ENCODE measurements around the gene PLCXD1. TPM values are rescaled to one million over a fixed set of nuclear protein-coding genes. Genes with fewer than 3 reads are reported as not detected.
"Not testable (repeated sequence)": the region's sequence is repeated elsewhere in the genome, so short reads cannot be mapped to it uniquely, and the experiment has no call there.

Gene PLCXD1
- total RNA-seq, 4 donors from 2014 or later, result 5.7 to 18.8 (median 9.2) TPM

DNA sequence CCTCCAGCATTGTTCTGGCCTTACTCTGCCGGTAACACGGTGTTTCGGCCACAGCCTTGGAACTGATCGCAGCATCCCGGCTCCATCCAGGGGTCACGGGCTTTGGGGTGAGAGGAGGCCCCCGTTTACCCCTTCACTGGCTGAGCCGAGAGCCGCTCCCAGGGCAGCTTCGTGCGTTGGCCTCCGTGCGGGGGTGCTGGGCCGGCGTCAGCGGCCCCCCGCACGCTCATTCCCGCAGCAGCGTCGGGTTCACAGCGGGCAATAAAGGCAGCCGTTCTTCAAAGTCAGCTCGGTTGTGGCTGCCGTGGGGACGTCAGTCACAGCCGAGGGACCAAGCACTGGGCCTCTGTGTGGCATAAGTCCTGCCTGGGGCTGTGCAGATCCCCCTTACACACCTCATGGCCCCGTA is 25.3 kb upstream of the PLCXD1 start:
- no peaks in the 10 kb centered on the region for H3K4me1 ChIP-seq
- WGBS, 2 donors, result 66 to 80% methylated on average over 16 to 28 of the region's 28 CpGs
- TF ChIP-seq, protein P1, sequence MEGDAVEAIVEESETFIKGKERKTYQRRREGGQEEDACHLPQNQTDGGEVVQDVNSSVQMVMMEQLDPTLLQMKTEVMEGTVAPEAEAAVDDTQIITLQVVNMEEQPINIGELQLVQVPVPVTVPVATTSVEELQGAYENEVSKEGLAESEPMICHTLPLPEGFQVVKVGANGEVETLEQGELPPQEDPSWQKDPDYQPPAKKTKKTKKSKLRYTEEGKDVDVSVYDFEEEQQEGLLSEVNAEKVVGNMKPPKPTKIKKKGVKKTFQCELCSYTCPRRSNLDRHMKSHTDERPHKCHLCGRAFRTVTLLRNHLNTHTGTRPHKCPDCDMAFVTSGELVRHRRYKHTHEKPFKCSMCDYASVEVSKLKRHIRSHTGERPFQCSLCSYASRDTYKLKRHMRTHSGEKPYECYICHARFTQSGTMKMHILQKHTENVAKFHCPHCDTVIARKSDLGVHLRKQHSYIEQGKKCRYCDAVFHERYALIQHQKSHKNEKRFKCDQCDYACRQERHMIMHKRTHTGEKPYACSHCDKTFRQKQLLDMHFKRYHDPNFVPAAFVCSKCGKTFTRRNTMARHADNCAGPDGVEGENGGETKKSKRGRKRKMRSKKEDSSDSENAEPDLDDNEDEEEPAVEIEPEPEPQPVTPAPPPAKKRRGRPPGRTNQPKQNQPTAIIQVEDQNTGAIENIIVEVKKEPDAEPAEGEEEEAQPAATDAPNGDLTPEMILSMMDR (IDR thresholded peaks at IDR 0.05), result no peak
- TF ChIP-seq POLR2A (IDR thresholded peaks at IDR 0.05), result no peak
- TF ChIP-seq EP300 (IDR thresholded peaks at IDR 0.05), result no peak
- peaks cover 0 to 9% (median 0%) of the 10 kb centered on the region in 4 donors for H3K9me3 ChIP-seq
- peaks cover 0 to 18% of the 10 kb centered on the region in 2 donors for H3K27me3 ChIP-seq
- no peak overlapping the region for H3K4me3 ChIP-seq
- no peak for DNase-seq (ENCODE audit: low spot score in 2 of 2)
- no peak overlapping the region for H3K27ac ChIP-seq
- no peaks in the 10 kb centered on the region for H3K36me3 ChIP-seq

DNA sequence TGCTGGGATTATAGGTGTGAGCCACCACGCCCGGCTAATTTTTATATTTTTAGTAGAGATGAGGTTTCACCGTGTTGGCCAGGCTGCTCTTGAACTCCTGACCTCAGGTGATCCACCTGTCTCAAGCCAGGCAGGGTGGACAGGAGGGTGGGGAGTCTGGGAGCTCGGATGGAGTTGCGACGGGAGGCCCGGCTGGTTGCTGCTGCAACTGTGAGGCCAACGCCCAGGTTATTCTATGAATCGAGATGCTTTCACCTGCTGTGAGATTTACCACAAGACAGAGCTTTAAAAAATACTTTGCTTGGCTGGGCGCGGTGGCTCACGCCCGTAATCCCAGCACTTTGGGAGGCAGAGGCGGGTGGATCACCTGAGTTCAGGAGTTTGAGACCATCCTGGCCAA is 24.1 kb upstream of the PLCXD1 start:
- H3K27ac ChIP-seq, H3K36me3 ChIP-seq: not testable (repeated sequence)

DNA sequence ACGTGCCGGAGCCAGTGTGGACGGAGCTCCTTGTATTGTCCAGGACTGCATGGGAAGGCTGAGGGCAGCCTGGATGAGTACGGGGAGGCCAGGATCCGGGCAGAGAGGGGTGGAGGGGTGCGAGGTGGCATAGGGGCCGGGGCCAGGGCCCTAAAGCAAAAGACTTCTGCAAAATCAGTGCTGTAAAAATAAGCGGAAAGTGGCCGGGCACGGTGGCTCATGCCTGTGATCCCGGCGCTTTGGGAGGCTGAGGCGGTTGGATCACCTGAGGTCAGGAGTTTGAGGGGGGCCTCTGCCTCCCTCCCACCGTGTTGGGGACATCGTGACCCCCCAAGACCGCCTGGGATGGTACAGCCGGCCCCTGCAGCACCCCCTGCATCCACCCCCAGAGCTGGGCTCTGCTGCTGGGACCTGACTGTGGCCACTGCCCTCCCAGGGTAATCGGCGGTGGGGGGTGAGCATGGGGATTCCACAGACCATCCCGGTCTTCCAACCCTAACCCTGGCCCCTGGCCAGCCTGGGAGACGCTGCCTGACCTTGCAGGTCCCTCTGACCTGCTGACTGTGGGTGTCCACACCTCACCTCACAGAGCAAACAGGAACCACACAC is 23.4 kb upstream of the PLCXD1 start:
- peaks cover 0 to 18% of the 10 kb centered on the region in 2 donors for H3K27me3 ChIP-seq
- TF ChIP-seq POLR2A (IDR thresholded peaks at IDR 0.05), result no peak
- TF ChIP-seq EP300 (IDR thresholded peaks at IDR 0.05), result no peak
- TF ChIP-seq, protein P1 (IDR thresholded peaks at IDR 0.05), result no peak
- H3K36me3 ChIP-seq, result no peaks in the 10 kb centered on the region
- WGBS, 2 donors, result 82 to 83% methylated on average over 16 to 21 of the region's 21 CpGs
- no peaks in the 10 kb centered on the region for H3K4me1 ChIP-seq
- no peak for DNase-seq (ENCODE audit: low spot score in 2 of 2)
- no peak overlapping the region for H3K4me3 ChIP-seq
- no peak overlapping the region for H3K27ac ChIP-seq
- peaks cover 0 to 9% (median 0%) of the 10 kb centered on the region in 4 donors for H3K9me3 ChIP-seq

More for the DNA sequence above, 24.1 kb upstream of the PLCXD1 start:
- WGBS, 2 donors, result 91 to 93% methylated on average over 14 of the region's 14 CpGs
- H3K4me1 ChIP-seq; H3K9me3 ChIP-seq; H3K4me3 ChIP-seq; DNase-seq (ENCODE audit: low spot score in 2 of 2): not testable (repeated sequence)
- H3K27me3 ChIP-seq, result peaks cover 0 to 18% of the 10 kb centered on the region in 2 donors

DNA sequence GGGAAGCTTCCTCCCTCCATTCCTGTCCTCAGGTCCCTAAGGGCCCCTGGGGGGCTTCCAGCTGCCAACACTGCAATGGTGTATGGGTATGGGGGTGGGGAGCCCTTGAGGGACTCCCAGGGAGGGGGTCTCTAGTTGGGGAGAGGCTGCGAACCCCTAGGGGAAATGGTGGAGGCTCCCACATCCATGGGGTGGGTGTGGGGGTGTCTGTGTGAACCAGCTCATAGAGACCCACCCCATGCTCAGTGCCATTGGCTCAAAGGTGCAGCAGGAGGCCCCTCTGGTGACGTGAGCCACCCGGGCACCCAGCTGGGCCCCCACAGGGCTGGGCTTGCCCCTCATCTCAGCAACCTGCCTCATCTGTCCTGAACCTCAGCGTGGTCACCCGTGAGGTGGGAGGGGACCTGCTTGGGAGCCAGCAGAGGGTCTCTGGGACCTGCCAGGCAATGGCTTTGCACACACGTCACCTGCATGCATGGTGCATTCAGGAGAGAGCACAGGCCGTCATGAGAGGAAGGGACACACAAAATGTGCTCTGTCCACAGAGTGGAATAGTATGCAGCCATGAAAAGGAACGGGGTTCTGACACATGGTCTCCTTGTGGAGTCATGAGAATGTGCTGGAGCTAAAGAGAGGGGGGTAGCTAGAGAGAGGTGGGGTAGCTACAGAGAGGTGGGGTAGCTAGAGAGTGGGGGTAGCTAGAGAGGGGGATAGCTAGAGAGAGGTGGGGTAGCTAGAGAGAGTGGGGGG is 22.7 kb upstream of the PLCXD1 start:
- peaks cover 0 to 8% (median 0%) of the 10 kb centered on the region in 4 donors for H3K9me3 ChIP-seq
- TF ChIP-seq, protein P1 (IDR thresholded peaks at IDR 0.05), result no peak
- TF ChIP-seq POLR2A (IDR thresholded peaks at IDR 0.05), result no peak
- H3K4me1 ChIP-seq, result no peaks in the 10 kb centered on the region
- no peak for DNase-seq (ENCODE audit: low spot score in 2 of 2)
- peaks cover 0 to 18% of the 10 kb centered on the region in 2 donors for H3K27me3 ChIP-seq
- no peak overlapping the region for H3K27ac ChIP-seq
- H3K4me3 ChIP-seq, result no peak overlapping the region
- WGBS, 2 donors, result 71 to 74% methylated on average over 5 to 7 of the region's 8 CpGs
- no peaks in the 10 kb centered on the region for H3K36me3 ChIP-seq

DNA sequence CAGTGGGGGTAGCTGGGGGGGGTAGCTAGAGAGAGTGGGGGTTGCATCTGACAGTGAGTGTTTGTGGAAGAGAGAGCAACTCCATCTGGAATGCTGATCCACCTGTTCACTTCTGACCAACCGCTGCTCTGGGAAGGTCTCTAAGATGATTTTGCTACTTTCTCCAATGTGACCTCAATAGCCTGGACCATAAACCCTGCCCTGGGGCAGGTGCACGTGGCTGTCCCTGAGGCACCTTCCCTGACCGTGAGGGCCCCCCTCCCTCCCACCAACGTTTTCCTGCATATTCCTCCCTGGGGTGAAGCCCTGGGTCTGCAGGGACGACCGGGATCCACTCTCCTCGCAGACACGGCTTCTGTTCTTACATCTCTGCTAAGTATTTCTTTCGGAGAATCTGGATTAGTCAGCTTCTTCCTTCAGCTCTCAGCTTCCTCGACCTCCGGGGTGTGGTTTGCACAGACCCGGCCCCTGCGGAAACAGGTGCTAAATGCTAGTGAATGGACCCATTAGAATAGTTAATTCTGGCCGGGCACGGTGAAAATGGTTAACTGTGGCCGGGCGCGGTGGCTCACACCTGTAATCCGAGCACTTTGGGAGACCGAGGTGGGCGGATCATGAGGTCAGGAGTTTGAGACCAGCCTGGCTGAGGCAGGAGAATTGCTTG is 21.4 kb upstream of the PLCXD1 start:
- no peaks in the 10 kb centered on the region for H3K36me3 ChIP-seq
- no peak overlapping the region for H3K4me3 ChIP-seq
- WGBS, 2 donors, result 61 to 62% methylated on average over 21 of the region's 21 CpGs
- H3K27ac ChIP-seq, result no peak overlapping the region
- peaks cover 0 to 4% (median 0%) of the 10 kb centered on the region in 4 donors for H3K9me3 ChIP-seq
- TF ChIP-seq, protein P1 (IDR thresholded peaks at IDR 0.05), result no peak
- TF ChIP-seq POLR2A (IDR thresholded peaks at IDR 0.05) (no peak), EP300 (IDR thresholded peaks at IDR 0.05) (no peak)
- no peak for DNase-seq (ENCODE audit: low spot score in 2 of 2)
- no peaks in the 10 kb centered on the region for H3K4me1 ChIP-seq
- H3K27me3 ChIP-seq, result peaks cover 0 to 18% of the 10 kb centered on the region in 2 donors

All from tibial nerve (tissue), 4 donors.